Stimulated activated CD4-positive, alpha-beta T cell treated with anti-CD3 and anti-CD28 coated beads, Interleukin-2, amount 100 ng/mL, for 48 hours (primary cell): ENCODE data around the gene SCCPDH.
"Not testable (repeated sequence)": the region's sequence is repeated elsewhere in the genome, so short reads cannot be mapped to it uniquely, and the experiment has no call there.

Experiments used
- DNase-seq, 2 donors: peaks; one replicate each; pipeline ENCODE4 v3.0.0-alpha.2; 2020

Gene SCCPDH, protein sequence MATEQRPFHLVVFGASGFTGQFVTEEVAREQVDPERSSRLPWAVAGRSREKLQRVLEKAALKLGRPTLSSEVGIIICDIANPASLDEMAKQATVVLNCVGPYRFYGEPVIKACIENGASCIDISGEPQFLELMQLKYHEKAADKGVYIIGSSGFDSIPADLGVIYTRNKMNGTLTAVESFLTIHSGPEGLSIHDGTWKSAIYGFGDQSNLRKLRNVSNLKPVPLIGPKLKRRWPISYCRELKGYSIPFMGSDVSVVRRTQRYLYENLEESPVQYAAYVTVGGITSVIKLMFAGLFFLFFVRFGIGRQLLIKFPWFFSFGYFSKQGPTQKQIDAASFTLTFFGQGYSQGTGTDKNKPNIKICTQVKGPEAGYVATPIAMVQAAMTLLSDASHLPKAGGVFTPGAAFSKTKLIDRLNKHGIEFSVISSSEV

DNA sequence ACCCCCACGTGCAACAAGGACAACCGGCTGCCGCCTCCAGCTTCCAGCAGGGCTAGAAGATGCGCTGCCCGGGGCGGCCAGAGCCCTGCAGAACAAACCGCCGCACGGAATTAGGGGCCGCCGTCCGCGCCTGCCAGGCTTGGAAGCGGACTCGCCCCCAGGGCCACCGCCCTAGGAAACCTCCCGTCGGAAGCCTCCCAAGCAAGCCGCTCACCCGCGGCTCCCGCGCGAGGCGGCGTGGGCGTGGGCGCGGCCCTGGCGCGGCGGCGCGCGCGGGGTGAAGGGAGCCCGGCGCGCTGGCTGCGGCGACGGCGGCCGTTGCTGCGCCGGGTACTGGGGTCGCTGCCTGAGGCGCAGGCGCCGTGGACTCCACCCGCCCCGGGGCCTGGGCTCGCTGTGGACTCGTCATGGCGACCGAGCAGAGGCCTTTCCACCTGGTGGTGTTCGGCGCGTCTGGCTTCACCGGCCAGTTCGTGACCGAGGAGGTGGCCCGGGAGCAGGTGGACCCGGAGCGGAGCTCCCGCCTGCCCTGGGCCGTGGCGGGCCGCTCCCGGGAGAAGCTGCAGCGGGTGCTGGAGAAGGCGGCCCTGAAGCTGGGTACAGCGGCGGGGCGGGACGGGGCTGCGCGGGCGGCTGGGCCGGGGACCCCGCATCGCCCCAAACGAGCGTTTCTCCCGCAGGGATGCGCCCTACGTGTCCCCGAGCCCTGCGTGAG lies at the start of gene SCCPDH:
SCCPDH (plus strand) TSS at position 394 of the 715 bp plus-strand sequence; CDS start at position 408, 14 bp downstream.
- peak; percentile 57 to 62 for DNase-seq

DNA sequence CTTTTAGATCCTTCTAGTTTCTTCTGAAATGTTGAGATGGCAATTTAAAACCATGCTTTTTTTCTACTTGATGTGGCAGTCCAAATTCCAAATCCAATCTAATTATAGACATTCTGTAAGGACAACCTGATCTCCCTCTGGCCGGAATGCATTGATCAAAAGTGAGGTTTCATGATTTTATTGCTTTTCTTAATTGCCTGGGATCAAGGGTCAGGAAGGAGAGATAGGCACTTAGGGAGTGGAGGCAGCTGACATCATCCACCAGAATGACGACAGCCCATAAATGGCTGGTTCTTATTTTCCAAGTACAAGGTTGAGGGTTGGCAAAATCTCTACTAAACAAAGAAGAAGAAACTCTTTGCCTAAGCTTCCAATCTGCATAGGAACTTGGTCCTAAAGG lies 46.4 kb upstream of the SCCPDH start:
- no peak for DNase-seq

DNA sequence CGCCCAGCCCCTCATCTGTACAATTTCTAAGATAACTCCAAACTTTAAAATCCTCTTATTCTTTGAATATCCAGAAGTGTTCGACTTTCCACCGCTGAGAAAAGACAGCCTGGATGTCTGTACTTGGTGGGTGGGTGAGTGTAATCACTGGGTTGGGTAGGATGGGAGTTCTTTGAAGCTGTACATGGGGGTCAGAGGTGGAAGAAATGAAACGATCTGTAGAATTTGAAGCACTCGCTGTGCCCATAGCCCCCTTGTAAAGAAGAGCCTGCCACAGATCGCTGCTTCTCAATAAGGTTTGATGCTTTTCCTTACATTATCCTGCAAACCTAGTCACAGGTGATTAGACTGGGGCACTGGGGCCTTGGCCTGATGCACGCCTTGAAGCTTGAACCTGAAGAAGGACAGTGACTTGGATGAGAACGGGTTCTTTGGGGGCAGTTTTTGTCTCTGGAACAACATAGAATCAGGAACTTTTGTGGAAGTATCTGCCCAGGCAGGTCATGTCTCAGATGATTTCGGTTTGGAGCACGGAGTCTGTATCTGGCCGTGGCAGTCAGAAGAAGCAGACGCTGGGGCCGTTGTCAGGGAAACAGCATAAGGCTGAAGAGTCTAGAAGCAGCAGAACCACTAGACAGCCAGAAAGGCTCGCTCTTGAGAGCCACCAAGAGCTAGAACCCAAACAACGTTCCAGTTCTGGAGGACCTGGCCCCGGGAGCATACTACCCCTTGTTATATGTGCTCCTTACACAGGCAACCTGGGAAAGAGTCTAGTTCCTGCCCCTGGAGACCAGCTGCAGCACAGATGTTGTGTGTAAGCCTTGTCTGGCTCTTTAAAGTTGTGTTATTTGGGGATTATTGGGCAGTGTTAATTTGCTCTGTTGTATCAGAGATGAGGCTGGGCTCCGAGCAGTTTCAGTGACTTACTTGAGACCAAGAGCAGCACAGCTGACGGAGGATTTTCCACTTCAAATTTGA lies 45.1 kb upstream of the SCCPDH start:
- DNase-seq: no peak

DNA sequence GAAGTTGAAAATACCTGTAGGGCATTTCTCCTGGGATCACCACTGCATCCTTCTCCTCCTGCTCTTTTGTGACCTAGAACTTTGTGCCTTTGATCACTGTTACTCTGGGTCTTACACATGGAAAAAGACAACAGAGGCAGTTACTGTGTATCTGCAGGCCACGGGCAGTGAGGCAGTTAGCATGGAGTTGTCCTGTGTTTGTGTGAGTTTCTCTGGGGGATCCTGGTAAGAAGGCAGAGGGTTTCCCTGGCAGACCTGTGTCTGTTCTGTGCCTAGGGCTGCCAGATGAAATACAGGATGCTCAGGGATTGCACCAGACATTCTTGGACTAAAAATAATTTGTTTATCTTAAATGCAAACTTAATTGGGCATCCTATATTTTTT lies 44.4 kb upstream of the SCCPDH start:
- no peak for DNase-seq

DNA sequence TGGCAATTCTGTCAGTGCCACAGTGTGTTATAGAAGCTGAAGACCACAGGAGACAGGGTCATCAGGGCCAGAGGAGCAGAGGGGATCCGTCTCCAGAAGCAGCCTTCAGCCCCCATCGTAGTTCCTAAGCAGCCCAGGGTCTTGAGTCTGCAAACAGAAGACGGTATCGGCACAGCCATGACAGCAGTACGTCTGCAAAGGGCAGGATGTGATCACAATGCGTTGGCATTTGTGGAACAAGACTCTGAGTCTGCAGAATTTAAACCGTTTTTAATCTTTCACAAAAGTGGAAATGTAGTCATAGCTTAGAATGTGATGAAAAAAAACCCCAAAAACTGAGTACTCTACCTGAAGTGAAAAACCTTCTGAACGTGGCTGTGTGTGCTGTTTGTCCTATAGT lies 44.0 kb upstream of the SCCPDH start:
- no peak for DNase-seq

DNA sequence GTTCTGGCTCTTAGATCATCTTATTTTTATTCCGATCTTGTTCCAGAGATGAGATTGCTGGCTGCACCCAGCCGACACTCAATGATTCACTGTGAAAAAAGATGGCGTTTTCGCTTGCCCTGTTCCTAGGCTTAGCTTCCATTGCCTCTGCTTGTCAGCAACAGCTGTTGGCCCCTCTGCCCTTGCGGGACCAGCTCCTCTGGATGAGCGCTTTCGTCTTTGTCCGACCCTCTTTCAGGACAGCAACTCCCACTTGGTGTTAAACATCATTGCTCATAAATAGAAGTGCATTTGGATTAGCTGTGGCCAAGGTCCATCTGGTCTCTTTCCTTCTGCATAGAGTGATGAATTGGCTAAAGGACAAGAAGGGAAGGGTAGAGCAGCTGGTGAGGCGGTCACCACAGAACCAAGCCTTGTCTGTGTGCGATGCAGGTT lies 43.5 kb upstream of the SCCPDH start:
- DNase-seq: no peak

DNA sequence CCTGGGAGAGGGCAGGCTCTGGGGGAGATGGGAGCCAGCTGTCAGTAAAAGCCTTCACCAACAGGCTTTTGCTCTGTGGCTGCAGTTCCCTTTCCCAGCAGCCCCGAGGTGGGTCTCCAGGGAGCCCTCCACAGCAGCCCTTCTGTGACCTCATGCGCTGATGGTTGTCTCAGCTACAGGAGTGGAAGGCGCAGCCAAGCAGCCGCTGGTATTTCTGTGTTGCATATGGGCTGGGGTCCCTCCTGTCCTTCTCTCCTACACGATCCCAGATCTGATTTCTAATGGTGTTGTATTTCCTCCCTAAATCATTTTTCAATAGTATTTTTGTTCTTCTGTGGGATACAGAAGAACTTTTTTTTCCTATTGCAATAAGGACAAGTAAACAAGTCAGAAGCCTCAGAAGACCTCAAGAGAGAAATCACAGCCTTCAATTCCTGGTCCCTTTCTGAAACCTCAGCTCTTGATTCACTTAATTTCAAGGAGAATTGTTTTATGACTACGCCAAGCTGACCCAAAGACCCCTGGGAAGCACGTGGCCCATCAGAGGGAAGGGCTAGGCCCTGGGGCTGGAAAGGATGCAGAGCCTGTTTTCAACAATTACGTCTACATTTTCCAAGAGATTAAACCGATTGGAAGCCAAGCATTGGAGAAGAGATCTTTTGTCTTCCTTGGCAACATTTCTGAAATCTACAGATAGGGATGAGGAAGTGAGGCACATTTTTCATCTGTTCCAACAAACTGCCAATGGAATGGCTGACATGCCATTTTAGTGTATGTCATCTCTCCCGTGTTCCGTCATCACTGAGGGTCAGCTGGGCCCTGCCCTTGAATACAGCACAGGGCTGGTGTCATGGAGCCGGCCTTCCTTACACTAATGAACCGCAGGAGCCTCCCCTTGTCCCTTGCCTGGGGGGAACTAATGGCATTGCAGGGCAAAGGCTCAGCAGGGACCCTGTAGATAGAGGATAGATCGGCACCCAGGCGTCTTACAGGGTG lies 42.0 kb upstream of the SCCPDH start:
- DNase-seq: no peak

DNA sequence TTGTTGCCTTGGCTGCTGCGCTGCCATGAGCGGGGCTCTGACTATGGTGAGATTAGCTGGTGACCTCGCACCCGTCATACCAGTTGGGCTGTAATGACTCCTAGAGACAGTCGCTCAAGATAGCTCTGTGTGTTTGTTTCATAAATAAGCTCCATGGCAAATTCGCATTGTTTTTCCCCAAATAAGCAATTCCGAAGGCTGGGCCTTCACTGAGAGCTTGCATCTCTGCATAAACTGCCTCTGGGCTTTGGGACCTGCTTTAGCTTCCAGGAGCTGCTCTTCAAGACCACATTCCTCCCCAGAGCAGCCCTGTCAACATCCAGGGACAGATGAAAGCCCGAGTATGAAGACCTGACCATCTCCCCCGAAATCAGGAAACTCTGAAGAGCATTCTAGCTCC lies 40.7 kb upstream of the SCCPDH start:
- DNase-seq: no peak

DNA sequence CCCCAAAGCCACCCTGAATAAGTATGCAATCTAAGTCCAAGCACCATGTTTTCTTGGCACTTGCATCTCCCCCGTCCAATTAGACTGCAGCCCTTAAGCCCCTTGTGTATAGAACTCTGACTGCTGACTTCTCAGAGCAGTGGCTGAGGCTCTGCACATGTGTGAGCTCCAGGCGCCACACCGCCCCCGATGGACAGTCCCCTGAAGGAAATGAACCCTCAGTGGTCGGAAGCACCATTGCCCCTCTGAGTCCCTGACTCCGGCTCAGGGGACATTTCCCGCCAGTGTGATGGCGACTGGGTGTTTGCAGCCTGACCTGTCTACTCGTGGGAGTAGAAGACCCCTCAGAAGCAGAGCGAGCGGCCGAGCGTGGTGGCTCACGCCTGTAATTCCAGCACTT lies 37.2 kb upstream of the SCCPDH start:
- no peak for DNase-seq

DNA sequence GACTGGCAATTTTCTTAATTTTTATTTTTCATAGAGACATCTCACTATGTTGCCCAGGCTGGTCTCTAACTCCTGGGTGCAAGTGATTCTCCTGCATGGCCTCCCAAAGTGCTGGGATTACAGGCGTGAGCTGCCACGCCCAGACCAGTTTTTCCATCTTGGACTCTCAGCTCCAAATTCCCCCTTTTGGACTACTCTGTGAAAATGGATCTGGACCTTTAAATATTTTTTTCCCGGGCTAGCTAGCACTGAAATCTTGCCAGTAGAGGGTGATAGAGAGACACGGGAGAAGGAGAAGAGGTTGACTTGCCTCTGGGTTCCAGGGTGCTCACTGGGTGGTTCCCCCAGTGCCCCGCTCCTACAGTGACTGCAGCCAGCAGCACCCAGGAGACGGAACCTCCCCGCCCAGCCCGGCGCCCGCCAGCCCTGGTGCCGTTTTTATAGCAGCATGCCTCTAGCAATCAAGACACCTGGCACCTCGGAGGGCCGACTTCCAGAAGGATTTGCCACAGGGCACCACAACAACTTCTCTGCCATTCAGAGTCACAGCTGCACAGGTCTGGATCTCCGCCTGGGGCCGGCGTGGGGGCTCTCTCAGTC lies 34.7 kb upstream of the SCCPDH start:
- DNase-seq: peak; percentile 9 to 17

DNA sequence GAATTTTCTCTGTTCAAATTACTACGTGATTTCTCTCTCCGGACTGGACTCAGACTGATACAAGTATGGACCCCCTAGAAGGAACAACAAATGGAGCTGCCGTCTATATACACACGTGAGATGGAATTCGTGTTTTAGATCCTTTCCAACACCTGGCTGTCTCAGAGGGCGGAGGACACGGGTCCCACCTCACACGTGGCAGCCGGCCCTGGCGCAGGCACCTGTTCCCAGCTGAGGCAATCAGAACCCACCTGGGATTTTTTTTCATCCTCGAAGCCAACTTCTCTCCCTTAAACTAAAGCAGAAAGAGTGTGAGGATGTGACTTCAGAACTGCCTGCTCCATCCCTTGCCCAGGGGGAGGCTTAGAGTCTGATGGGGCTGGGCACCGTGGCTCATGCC lies 34.1 kb upstream of the SCCPDH start:
- no peak for DNase-seq

DNA sequence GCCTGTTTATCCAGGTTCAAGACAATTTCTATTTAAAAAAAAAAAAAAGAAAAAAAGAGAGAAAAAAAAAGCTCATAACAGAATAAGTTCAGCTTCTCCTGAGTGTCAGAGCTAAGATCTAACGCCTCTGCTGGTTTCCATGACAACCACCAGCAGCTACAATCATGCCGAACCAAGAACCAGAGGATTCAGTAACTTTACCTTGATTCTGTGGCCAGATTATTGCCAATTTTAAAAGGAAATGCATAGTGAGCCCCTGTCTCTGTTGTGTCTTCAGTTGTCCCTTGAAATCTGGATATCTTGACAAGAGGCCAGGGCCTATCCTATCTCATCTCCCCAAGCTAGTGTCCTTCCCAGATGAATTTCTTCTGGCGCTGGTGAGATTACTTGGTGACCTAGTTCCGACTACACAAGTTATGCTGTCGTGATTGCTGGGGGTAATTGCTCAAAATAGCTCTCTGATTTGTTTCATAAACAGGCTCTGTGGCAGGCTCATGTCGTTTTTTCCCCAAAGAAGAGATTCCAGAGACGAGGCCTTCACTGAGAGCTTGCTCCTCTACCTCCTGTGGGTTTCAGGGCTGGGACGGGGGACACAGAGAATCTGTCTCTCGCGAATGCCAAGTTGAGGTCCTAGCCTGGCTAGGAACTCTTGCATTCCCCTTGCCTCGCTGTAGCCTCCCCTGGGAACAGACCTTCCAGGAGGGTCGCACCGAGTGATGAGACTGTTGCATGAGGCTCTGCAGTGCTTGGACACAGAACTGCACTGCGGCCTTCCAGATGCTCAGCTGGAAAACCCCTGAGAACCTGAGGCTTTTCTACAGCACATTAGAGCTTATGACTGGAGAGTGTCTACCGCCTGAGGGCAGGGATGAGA lies 32.4 kb upstream of the SCCPDH start:
- no peak for DNase-seq

DNA sequence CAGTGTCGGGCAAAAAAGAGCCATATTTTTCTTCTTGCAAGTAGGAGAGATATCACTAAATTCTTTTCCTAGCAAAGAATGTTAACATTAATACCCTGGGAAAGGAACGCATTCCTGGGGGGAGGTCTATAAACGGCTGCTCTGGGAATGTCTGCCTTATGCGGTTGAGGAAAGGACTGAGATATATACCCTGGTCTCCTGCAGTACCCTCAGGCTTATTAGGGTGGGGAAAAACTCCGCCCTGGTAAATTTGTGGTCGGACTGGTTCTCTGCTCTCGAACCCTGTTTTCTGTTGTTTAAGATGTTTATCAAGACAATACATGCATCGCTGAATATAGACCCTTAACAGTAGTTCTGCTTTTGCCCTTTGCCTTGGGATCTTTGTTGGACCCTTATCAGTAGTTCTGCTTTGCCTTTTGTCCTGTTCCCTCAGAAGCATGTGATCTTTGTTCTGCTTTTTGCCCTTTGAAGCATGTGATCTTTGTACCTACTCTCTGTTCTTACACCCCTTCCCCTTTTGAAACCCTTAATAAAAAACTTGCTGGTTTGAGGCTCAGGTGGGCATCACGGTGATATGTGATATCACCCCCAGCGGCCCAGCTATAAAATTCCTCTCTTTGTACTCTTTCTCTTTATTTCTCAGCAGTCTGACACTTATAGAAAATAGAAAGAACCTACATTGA lies 29.9 kb upstream of the SCCPDH start:
- DNase-seq: not testable (repeated sequence)

DNA sequence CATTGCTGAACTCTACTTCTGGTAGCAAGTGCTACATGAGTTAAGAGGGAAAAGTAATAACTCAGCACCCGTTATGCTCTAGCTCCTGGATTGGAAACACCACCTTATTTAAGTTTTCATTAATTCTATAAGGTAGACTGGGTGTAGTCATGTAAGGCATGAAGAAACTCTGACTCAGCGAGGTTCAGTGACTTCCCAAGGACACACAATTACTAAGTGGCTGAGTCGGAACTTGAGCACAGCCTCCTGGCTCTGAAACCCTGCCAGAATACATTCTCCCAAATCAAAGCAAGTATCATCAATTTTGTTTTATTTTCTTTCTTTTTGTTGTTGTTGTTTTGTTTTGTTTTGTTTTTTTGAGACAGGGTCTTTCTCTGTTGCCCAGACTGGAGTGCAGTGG lies 29.1 kb upstream of the SCCPDH start:
- no peak for DNase-seq

DNA sequence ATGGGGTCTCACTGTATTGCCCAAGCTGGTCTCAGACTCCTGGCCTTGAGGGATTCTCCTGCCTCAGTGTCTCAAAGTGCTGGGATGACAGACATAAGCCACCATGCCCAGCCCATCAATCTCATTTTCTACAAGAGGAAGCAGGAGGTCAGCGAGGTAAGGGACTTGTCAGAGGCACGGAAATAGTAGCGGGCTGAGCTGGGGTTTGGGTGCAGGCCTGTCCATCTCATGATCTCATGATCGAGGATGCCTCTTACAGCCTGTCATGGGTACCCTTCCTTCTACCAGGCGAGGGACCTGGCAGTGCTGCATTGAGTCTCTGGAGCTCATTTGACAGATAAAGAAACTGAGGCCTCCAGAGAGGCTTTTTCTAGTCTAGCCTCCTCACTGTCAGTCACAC lies 28.5 kb upstream of the SCCPDH start:
- no peak for DNase-seq

DNA sequence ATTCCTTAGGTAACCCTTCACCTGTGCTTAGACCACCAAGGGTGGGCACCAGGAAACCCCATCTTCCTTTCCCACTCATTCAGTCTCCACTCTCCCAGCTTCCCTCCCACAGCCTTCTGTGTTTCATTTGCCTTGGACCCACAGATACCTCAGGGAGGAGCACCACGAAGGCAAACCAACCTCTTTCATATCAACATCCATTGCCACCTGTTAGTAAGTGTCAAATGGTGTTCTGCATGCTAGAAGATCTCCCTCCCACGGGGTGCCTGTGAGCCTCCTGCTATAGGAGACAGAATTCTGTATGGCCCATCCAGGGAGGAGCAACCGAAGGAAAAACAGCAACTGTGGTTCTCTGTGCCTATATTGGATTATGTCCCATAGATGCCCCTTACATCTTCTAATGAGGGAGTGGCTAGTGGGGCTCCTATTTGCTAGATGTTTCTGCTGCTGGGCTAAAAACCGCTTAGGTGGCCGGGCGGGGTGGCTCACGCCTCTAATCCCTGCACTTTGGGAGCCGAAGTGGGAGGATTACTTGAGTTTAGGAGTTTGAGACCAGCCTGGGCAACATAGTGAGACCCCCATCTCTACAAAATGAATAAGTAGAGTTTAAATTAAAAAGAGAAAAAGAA lies 25.6 kb upstream of the SCCPDH start:
- no peak for DNase-seq

DNA sequence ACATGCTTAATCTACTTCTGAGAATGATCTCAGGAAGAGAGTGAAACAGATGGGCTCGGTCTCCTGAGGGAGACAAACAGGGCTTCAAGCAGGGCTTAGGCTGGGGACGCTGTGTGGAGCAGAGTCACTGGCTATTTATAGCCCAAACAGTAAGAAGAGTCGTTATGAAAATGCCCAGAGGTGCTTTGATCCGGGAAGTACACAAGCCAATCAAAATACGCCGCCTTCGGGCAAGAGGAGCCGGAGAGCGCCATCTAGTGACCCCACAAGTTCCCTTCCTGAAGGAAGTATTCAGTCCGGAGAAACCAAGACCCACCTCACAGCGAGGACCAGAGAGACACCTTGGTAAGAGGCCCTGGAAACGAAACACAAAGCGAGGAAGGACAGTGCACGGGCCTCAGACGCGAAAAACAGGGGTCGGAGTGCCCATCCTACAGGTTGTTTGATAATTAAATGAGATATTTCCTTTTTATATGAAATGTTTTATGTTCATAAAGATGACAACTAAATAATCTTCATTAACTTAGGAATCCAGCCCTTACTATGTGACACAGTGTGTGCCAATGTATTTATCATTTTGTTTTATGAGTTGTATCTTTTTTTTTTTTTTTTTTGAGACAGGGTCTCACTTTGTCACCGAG lies 25.0 kb upstream of the SCCPDH start:
- peak; percentile 75 to 79 for DNase-seq

DNA sequence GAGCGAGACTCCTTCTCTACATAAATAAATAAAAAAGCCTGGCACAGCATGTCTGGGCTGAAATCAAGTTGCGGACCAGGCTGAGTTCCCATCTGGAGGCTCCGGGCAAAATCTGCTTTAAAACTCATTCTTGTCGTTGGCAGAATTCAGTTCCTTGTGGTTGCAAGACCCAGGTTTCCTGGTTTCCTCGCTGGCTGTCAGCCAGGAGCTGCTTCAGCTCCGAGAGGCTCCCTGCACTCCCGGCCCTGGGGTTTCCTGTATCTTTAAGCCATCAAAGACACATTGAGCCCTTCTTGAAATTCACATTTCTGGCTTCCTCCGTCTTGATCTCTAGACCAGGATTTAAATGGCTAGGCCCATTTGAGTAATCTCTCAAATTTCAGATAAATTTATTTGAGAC lies 20.6 kb upstream of the SCCPDH start:
- no peak for DNase-seq

DNA sequence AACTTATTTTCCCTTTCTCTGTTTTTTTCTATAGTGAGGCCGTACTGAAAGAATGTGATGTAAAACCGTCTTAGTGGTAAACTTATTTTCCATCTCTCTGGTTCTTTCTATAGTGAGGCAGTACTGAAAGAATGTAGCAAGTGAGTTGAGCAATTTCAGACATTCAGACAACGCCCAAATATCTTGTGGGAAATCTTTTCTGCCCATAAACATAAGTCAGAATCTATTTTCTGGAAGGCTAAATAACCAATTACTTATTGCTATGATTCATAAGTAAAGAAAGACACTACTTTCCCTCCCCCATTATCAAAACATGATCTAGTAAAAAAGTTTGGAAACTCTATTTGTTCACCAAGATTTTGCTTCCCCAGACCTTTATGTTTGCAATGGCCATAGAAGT lies 18.8 kb upstream of the SCCPDH start:
- DNase-seq: no peak
